22Rv1 (cell line): ENCODE measurements around the gene RBM44.

Source experiments
- ZFX ChIP-seq: fragments of 450-650 bp; IDR thresholded peaks from 2 replicates; pipeline ENCODE4 v1.6.1; 2017; ENCODE audit warnings: antibody characterized with exemption, borderline replicate concordance
- TF ChIP-seq, protein P1 (sequence below): fragments of 450-650 bp; IDR thresholded peaks from 2 replicates; pipeline ENCODE4 v1.5.1; 2017; ENCODE audit warnings: mild to moderate bottlenecking

DNA sequence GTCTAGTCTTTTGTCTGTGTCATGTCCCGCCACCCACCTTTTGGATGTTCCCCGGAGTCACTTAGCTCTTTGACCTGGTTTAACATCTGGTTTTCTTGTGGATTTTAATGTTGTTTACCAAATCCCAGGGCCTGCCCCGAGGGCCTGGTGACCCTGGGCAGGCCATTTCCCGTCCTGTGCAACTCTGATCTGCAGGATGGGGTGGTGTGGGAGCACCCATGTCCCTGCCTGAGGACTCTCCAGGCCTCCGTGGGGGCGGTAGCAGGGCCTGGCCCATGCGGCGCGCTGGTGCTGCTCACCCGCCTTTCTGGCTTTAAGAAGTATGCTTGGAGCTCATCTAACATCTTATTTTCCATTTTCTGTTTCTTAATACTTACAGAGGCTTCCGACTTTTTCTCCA is 71.5 kb downstream of the RBM44 start:
- TF ChIP-seq, protein P1, sequence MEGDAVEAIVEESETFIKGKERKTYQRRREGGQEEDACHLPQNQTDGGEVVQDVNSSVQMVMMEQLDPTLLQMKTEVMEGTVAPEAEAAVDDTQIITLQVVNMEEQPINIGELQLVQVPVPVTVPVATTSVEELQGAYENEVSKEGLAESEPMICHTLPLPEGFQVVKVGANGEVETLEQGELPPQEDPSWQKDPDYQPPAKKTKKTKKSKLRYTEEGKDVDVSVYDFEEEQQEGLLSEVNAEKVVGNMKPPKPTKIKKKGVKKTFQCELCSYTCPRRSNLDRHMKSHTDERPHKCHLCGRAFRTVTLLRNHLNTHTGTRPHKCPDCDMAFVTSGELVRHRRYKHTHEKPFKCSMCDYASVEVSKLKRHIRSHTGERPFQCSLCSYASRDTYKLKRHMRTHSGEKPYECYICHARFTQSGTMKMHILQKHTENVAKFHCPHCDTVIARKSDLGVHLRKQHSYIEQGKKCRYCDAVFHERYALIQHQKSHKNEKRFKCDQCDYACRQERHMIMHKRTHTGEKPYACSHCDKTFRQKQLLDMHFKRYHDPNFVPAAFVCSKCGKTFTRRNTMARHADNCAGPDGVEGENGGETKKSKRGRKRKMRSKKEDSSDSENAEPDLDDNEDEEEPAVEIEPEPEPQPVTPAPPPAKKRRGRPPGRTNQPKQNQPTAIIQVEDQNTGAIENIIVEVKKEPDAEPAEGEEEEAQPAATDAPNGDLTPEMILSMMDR: no peak
- TF ChIP-seq ZFX: no peak
